GM19438 (cell line): ENCODE data around the gene LAIR1.
"Not testable (repeated sequence)": the region's sequence is repeated elsewhere in the genome, so short reads cannot be mapped to it uniquely, and the experiment has no call there.

Experiments used
- ATAC-seq: cut with Tn5 transposase; IDR thresholded peaks from one replicate; pipeline ENCODE4 v1.9.1; 2021; ENCODE audit warnings: low read depth; ENCODE audit not compliant: unreplicated experiment

The LAIR1 gene

DNA sequence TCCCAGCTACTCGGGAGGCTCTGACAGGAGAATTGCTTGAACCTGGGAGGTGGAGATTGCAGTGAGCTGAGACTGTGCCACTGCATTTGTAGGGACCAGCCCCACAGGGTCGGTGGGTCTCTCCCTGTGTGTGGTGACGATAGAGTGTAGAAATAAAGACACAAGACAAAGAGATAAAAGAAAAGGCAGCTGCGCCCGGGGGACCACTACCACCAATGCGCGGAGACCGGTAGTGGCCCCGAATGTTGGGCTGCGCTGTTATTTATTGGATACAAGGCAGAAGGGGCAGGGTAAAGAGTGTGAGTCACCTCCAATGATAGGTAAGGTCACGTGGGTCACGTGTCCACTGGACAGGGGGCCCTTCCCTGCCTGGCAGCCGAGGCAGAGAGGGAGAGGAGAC lies 42.4 kb downstream of the LAIR1 start:
- not testable (repeated sequence) for ATAC-seq

DNA sequence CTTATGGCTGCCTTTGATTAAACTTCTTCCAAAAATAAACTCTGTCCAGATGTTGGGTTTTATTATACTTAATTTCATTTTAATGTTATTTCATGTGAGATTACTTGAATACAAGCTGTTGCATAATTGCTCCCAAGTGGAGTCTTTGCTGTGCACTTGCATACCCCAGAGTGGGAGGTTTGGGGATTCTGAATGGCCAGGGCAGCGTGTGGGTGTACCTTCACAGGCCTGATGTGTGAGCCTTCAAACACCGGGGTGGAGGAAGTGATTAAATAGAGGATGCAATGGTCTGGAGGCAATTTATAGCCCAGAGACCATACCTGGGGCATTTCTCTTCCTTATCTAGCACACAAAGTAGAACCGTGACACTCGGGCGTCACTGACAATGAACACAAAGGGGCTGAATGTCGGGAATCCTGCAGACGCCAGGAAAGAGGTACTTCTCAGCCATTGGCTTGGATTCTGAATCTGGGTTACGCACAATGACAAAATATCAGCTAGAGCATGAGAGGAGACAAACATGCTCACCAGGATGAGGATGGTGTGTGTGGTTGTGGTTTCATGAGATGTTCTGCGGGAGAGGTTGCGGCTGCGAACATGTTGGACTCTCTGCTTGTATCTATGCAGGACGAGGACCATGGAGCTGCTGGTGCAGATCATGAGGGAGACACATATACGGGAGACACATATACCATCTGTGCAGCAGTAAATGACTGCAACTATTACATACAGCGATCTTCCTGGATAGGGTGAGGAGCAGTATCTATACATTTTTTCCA lies 44.6 kb downstream of the LAIR1 start:
- no peak for ATAC-seq

DNA sequence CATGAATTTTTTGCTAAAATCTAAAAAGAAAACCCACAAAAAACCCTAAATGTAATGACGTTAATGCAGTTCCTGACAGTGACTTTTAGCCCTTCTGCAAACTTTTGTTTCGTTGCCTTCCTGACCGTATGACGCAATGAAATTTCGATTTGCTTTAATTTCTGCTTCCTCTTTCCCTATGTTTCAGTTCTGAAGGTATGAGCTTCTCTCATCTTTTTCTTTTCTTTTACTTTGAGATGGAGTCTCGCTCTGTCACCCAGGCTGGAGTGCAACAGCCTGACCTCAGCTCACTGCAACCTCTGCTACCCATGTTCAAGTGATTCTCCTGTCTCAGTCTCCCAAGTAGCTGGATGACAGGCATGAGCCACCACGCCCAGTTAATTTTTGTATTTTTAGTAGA lies 45.7 kb downstream of the LAIR1 start:
- ATAC-seq: no peak

DNA sequence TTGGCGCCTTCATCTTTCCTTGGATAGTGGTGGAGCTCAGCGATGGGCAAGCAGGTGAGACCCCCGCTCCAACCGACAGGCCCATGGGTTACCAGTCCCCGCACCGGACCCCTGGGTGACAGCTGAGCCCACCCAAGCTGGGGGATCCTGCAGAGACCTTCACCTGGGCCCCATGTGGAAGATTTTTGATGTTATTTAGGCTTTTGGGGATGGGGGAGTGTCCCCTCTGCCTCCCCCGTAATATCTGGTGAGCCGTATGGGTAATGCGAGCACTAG lies 46.8 kb downstream of the LAIR1 start:
- no peak for ATAC-seq

DNA sequence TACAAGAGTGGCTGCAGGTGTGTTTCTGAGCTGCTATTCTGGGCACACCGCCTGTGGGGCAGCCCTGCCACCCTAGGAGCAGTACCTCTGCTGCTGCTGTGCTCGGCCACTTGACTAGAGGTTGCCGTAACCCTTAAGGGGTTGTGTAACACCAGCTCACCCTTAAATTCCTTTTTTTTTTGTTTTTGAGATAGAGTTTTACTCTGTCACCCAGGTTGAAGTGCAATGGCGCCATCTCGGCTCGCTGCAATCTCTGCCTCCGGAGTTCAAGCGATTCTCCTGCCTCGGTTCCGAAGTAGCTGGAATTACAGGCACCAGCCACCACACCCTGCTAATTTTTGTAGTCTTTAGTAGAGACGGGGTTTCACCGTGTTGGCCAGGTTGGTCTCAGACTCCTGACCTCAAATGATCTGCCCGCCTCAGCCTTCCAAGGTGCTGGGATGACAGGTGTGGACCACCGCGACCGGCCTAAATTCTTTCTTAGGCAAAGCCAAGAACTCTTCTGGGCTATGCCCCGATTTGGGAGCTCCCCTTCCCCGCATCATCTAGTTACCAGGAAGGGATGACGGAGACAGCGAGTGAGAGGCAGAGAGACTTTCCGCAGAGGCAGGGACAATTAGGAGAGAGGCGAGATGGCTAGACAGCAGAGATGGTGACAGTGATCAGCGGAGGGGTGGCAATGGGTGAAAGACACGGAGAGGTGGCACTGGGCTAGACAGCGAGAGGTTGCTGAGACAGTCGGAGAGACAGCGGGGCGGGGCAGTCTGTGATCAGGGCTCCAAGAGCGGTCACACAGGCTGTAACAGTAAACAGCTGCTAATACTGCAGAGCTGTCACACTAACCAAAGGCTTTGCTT lies 47.4 kb downstream of the LAIR1 start:
- no peak for ATAC-seq

DNA sequence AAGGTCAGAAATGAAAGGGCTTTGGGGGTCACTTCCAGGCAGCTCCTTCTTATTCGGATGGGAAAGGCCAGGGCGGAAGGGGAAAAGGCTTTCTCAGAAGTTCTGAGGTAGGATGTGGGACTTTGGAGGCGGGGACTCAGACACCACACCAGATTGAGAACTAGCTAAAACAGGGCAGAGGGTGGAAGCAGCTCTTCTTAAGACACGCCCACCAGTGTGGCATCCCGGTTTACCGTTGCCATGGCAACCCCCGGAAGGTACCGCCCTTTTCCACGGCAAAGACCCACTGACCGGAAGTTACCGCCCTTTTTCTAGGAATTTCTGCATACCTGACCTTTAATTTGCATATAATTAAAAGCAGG lies 48.0 kb downstream of the LAIR1 start:
- no peak for ATAC-seq

GRCh38 chr19:54315956-54316355 lies 48.8 kb downstream of the LAIR1 start:
- ATAC-seq: no peak

GRCh38 chr19:54312436-54313377 lies 52.0 kb downstream of the LAIR1 start, which contains the start of gene LILRA5:
LILRA5 (minus strand) TSS chr19:54313166; CDS start chr19:54313019, 147 bp downstream.
- no peak for ATAC-seq

DNA sequence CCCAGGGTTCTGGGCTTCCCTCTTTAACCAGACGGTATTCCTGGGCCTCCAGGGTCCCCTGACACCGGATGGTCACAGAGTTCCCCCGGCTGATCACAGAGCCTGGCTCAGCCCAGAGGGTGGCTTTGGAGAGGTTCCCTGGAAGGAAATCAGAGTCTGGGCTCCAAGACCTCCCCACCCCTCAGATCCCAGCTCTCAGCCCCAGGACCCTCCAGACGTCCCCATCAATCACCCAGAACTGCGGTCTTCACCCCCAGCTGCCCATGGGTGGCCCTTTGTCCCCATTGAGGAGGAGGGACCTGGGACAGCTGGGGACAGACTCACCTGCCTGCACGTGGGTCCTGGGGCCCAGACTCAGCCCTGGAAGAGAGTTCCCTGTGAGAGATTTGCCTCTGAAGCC lies 52.7 kb downstream of the LAIR1 start:
- no peak for ATAC-seq

GRCh38 chr19:54311486-54311885 lies 53.2 kb downstream of the LAIR1 start:
- ATAC-seq: no peak

- ATAC-seq: no peak
Measured at GRCh38 chr19:54310543-54310942, 54.2 kb downstream of the LAIR1 start.

DNA sequence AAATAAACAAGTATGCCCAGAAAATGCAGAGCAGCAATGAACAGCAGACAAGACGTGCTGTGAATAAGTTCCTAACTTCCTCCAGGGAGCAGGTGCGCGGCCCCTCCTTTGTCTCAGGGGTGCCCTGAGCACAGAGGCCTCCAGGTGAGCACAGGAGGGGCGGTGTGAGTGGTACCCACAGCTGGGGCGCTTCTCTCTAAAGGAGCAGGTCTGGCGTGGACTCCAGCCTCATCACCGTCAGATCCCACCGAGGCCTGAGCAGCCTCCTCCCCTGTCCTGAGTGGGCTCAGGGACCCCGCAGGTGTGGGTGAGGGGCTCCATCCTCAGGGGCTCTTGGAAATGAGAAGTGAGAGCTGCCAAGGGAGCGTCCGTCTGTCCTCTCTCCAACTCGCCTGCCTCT lies 54.9 kb downstream of the LAIR1 start:
- ATAC-seq: no peak

DNA sequence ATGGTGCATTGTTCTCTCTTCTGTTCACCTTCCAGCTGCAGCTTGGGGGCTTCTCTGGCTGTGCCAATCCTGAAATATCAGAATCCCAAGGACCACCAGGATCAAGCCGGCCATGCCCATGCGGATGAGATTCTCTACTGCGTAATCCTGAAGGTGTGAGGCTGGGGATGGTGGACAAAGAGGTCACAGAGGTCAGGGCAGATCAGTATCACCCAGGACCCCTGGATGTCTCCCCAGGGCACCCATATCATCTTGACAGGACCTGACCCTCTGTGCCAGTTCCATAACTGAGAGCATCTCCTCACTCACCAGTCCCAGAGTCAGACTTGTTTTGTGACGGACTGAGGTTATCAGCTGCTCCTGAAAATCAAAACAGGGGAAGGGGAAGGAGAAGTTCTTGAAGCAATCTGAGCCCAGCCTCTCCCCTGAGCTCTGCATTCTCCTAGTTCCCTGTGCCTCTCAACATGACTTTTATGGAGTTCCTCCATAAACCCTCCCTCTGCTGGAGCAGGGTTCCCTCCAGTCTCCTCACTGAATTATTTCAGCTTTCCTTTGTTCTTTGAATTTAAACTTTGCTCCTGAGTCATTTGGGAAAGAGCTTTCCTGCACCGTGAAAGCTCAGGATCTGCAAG lies 57.2 kb downstream of the LAIR1 start:
- no peak for ATAC-seq

DNA sequence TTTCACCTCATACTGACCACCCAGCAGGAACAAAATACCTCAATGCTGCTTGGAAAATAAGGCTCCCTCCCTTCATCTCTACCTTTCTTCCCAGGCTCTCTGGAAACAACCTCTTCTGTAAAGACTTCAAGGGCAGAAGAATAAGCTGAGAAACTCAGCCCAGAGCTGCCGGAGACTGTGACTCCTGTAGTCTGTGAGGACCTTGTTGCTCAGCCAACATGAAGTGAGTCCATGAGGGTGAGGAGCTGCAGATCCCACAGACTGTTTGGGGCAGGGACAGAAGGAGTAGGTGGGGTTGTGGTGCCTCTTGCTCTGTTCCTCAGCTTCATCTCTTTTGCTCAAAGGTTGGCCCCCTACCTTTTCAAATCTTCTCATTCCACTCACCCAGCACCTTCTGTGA lies 59.6 kb downstream of the LAIR1 start:
- ATAC-seq: no peak

DNA sequence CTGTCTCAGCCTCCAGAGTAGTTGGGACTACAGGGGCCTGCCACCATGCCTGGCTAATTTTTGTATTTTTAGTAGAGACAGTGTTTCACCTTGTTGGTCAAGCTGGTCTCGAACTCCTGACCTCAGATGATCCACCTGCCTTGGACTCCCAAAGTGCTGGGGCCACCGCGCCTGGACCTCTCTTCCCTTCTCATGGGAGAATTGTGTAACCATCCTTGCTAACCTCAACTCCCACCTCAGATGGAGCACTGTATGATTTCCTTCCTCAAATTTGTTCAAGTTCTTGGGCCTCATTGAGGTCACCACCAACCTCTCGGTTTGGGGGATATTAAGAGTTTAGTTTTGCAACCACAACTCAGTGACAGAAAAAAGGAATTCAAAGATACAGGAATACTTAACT lies 62.5 kb downstream of the LAIR1 start:
- no peak for ATAC-seq
